CD4-positive, CD25-positive, alpha-beta regulatory T cell (primary cell): Measurements from ENCODE around the gene COASY. TPM values are rescaled to one million over a fixed set of nuclear protein-coding genes. Genes with fewer than 3 reads are reported as not detected.

ENCODE experiments used
- ATAC-seq, 2 donors: fragments of 150-1000 bp; cut with Tn5 transposase; one replicate each; pipeline ENCODE4 v1.10.0; 2021; ENCODE audit warnings: low read depth in 2 of 2, moderate number of reproducible peaks in 2 of 2, moderate library complexity in 1 of 2
- DNase-seq, 3 donors: peaks; one replicate each; pipeline versions ENCODE4 v3.0.0 to v3.0.0-alpha.2; 2012 to 2022; ENCODE audit warnings: mixed read lengths in 1 of 3
- H3K27ac ChIP-seq: one replicate; pipeline ENCODE4 v1.7.0; 2013; ENCODE audit warnings: mild to moderate bottlenecking, low read length; ENCODE audit not compliant: insufficient read depth, poor library complexity, severe bottlenecking
- H3K27me3 ChIP-seq: one replicate; pipeline ENCODE4 v1.7.0; 2013; ENCODE audit warnings: low read length; ENCODE audit not compliant: control insufficient read depth, insufficient read depth
- H3K36me3 ChIP-seq: one replicate; pipeline ENCODE4 v1.7.0; 2013; ENCODE audit warnings: mild to moderate bottlenecking, low read length, moderate library complexity; ENCODE audit not compliant: control insufficient read depth, insufficient read depth
- H3K4me1 ChIP-seq: 2 replicates; pipeline ENCODE4 v1.7.0; 2013; ENCODE audit warnings: mild to moderate bottlenecking, low read length; ENCODE audit not compliant: insufficient read depth, control insufficient read depth, poor library complexity, severe bottlenecking
- H3K4me3 ChIP-seq: one replicate; pipeline ENCODE4 v1.7.0; 2013; ENCODE audit warnings: low read depth, mild to moderate bottlenecking, low read length, moderate library complexity
- H3K9me3 ChIP-seq, 2 experiments: 1 replicate in 1 of 2; 2 replicates in 1 of 2; pipeline ENCODE4 v1.7.0; 2013; ENCODE audit warnings: low read length in 2 of 2, mild to moderate bottlenecking in 1 of 2, moderate library complexity in 1 of 2; ENCODE audit not compliant: control insufficient read depth in 2 of 2
- H3K27ac Mint-ChIP-seq, 3 donors: one replicate each; pipeline ENCODE4 v1.8.0; 2020 to 2022; ENCODE audit warnings: mild to moderate bottlenecking in 3 of 3, mixed read lengths in 3 of 3, moderate library complexity in 2 of 3
- H3K27me3 Mint-ChIP-seq: one replicate; pipeline ENCODE4 v1.8.0; 2022; ENCODE audit warnings: mild to moderate bottlenecking, mixed read lengths
- H3K36me3 Mint-ChIP-seq: one replicate; pipeline ENCODE4 v1.8.0; 2020; ENCODE audit warnings: mixed read lengths
- H3K4me1 Mint-ChIP-seq, 4 donors: one replicate each; pipeline ENCODE4 v1.8.0; 2020 to 2022; ENCODE audit warnings: mixed read lengths in 4 of 4, mild to moderate bottlenecking in 1 of 4
- H3K4me3 Mint-ChIP-seq, 4 donors: one replicate each; pipeline ENCODE4 v1.8.0; 2020 to 2022; ENCODE audit warnings: mild to moderate bottlenecking in 4 of 4, mixed read lengths in 4 of 4, moderate library complexity in 3 of 4
- H3K9me3 Mint-ChIP-seq, 7 donors: one replicate each; pipeline ENCODE4 v1.8.0; 2020 to 2022; ENCODE audit warnings: mixed read lengths in 7 of 7, mild to moderate bottlenecking in 3 of 7, moderate library complexity in 2 of 7
- polyA plus RNA-seq, 4 donors: library from polyadenylated mRNA; unstranded; fragments of 300-500 nt; fragmentation: Illumina TruSeq; gene quantifications; one replicate each; pipeline ENCODE4 v1.2.3, GENCODE V29; 2021
- total RNA-seq: library from RNA; stranded (reverse); gene quantifications from one replicate; pipeline ENCODE4 v1.2.3, GENCODE V29; 2022

The COASY gene
- total and polyA plus RNA-seq, 5 donors from 2014 or later, result 41.6 to 56.1 (median 48.7) TPM

DNA sequence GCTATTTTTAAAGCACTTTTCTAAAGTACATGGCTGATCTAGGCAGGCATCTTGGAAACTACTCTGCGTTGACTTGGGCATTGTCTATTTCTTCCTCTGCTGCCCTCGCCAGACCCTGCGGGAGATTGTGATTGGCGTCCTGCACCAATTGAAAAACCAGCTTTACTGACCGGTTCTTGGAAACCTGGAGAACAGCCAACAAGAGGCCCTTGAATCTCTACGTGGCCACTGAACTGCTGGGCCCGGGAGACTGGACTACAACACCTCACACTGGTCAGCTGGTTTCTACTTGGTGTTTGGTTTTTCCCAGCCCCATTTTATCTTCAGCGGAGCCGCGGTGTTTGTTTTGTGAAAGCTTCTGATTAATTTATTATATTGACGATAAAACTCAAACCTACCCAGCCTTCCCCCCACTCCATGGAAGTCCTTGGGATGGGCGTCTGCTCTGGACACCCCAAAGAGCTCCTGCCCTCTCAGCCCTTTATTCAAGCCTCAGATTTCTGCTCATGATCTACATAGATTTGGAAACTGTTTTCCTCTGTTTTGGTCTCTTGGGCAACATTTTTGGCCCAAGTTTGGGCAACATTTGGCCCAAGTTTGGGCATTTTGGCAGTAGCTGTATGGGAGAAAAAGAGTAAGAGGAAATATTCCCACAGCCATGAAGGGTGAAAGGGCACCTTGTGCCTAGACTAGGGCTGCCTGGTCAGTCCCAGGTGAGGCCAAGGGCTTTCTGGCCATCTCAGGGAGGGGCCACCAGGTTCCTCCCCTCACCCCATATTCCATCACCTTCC, 9.7 kb downstream of the COASY start:
- H3K9me3 ChIP-seq, result no peaks in the 10 kb centered on the region
- Mint-ChIP-seq H3K9me3 (no peaks in the 10 kb centered on the region), H3K4me1 (peaks cover 9 to 44% (median 24%) of the 10 kb centered on the region in 4 donors), H3K4me3 (peak overlapping the region in 2 of 4 donors; percentile 47 to 83), H3K27me3 (no peaks in the 10 kb centered on the region), H3K36me3 (peaks cover 31% of the 10 kb centered on the region), H3K27ac (no peak overlapping the region)
- H3K4me3 ChIP-seq, result no peak overlapping the region
- no peak overlapping the region for H3K27ac ChIP-seq
- H3K4me1 ChIP-seq, result peaks cover 22% of the 10 kb centered on the region
- H3K27me3 ChIP-seq, result no peaks in the 10 kb centered on the region
- no peak for ATAC-seq
- no peak for DNase-seq
- peaks cover 66% of the 10 kb centered on the region for H3K36me3 ChIP-seq

DNA sequence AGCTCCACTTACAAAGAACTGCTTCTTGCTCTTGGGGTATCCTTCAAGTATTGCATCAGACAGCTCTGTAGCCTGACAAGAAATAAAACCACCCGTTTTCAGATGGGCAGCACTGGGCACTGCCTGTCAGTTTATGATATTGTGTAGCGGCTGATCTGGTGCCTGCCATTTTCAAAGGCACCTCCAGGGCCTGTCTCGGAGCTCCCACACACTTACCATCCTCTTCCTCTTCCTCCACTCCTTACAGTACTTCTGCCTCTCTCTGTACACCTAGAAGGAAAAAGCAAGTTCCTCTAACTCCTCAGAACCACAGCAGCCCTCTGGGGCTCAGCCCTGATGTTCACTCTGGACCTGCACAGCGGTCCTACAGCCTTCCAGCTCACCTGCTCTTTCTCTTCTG, 11.1 kb downstream of the COASY start:
- Histone ChIP-seq H3K9me3 (no peaks in the 10 kb centered on the region), H3K36me3 (peaks cover 66% of the 10 kb centered on the region), H3K27me3 (no peaks in the 10 kb centered on the region), H3K4me3 (no peak overlapping the region), H3K4me1 (peaks cover 24% of the 10 kb centered on the region), H3K27ac (no peak overlapping the region)
- H3K4me3 Mint-ChIP-seq, result no peak overlapping the region
- no peaks in the 10 kb centered on the region for H3K9me3 Mint-ChIP-seq
- peak overlapping the region in 1 of 3 donors; percentile 16 for H3K27ac Mint-ChIP-seq
- H3K27me3 Mint-ChIP-seq, result no peaks in the 10 kb centered on the region
- no peak for ATAC-seq
- no peak for DNase-seq
- peaks cover 31% of the 10 kb centered on the region for H3K36me3 Mint-ChIP-seq
- peaks cover 9 to 47% (median 30%) of the 10 kb centered on the region in 4 donors for H3K4me1 Mint-ChIP-seq

DNA sequence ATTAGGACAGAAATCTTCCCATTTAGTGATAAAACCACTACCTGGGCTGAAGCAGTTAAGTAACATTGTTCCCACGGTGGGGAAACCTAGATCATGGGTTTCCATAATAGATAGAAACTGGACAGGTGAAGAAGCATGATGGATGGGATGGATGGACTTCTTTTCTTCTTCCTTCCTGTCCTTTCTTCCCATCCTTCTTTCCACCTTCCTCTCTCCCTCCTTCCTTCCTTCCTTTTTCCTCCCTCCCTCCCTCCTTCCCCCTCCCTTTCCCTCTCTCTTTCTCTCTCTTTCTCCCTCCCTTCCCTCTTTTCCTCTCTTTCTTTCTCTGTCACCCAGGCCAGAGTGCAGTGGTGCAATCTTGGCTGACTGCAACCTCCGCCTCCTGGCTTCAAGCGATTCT, 12.5 kb downstream of the COASY start:
- Histone ChIP-seq H3K9me3 (no peaks in the 10 kb centered on the region), H3K27me3 (no peaks in the 10 kb centered on the region), H3K4me3 (no peak overlapping the region), H3K4me1 (peaks cover 19% of the 10 kb centered on the region), H3K36me3 (peaks cover 54% of the 10 kb centered on the region), H3K27ac (no peak overlapping the region)
- Mint-ChIP-seq H3K4me3 (no peak overlapping the region), H3K27me3 (no peaks in the 10 kb centered on the region), H3K9me3 (no peaks in the 10 kb centered on the region), H3K36me3 (peaks cover 31% of the 10 kb centered on the region), H3K27ac (no peak overlapping the region), H3K4me1 (peaks cover 9 to 43% (median 28%) of the 10 kb centered on the region in 4 donors)
- ATAC-seq (no peak), DNase-seq (no peak)

DNA sequence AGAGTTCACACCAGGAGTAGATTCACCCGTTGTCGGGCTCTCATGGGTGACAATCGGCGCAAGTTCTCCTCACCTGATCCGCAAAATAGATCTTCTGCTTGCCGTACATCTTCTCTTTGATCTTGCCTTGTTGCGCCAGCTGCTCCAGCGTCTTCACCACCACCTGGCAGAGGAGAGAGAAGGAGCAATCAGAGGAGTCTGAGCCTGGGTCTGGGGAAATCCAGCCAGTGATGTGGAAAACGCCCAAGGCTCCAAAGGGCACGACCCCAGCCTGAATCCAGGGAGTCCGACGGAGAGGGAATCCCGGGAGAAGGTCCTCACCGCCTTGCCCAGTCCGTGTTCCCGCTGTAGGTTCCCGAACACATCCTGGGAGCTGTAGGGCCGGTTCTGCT, 15.2 kb downstream of the COASY start:
- no peaks in the 10 kb centered on the region for H3K27me3 ChIP-seq
- H3K9me3 Mint-ChIP-seq, result no peaks in the 10 kb centered on the region
- ATAC-seq, result no peak

DNA sequence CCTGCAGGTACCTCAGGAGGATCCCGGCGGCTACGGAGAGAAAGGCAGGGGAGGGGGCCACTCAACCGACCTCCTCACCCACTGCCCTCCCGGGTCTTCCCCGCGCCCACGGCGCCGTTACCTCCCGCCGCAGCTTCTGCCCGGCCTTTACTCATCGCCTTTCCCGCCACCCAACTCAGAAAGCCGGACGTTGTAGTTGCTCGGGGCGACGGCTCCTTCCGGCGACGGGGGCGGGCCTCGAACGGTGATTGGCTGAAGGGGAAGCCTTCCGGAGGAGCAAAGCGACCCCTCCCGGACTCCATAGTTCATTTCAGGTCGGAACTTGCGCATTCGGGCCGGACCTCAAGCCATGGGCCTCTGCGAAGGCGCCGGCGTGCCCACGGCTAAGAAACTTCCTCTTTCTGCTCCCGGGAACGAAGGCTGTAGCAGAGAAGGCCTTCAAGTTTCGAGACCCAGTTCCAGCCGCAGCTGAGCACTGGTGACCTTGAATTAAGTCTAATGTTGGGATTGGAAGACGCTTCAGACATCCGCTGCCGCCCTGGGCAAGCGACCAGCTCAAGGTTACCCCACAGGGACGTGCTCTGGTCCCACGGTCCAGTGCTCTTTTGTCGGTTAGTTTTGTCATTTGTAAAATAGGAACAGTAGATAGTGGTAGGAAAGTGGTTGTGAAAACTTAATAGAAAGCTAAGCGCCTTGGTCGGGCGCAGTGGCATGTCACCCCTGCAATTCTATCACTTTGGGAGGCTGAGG, 15.8 kb downstream of the COASY start, which contains the start of gene PSMC3IP:
TSS of gene PSMC3IP (minus strand) at position 198 of the 750 bp plus-strand sequence. CDS start at position 155, 43 bp downstream.
- peak; percentile 94 to 95 for ATAC-seq
- DNase-seq, result peak; percentile 88 to 95 (median 89)
- Histone ChIP-seq H3K9me3 (no peaks in the 10 kb centered on the region), H3K4me1 (peaks cover 19% of the 10 kb centered on the region), H3K36me3 (peaks cover 49% of the 10 kb centered on the region), H3K27ac (peak within 1 kb of the TSS; percentile 69), H3K4me3 (peak within 1 kb of the TSS; percentile 90), H3K27me3 (no peaks in the 10 kb centered on the region)
- Mint-ChIP-seq H3K9me3 (no peaks in the 10 kb centered on the region), H3K4me3 (peak within 1 kb of the TSS; percentile 87 to 99 (median 98)), H3K27ac (peak within 1 kb of the TSS; percentile 85 to 96 (median 96)), H3K27me3 (no peaks in the 10 kb centered on the region), H3K4me1 (peaks cover 9 to 35% (median 26%) of the 10 kb centered on the region in 4 donors), H3K36me3 (peaks cover 18% of the 10 kb centered on the region)

More for the DNA sequence above, 15.2 kb downstream of the COASY start:
- H3K36me3 ChIP-seq, result peaks cover 49% of the 10 kb centered on the region
- H3K9me3 ChIP-seq, result no peaks in the 10 kb centered on the region
- peak overlapping the region; percentile 69 for H3K27ac ChIP-seq
- Mint-ChIP-seq H3K36me3 (peaks cover 18% of the 10 kb centered on the region), H3K4me3 (peak overlapping the region; percentile 3 to 99 (median 92)), H3K4me1 (peaks cover 9 to 35% (median 26%) of the 10 kb centered on the region in 4 donors), H3K27ac (peak overlapping the region in 2 of 3 donors; percentile 85 to 94), H3K27me3 (no peaks in the 10 kb centered on the region)
- peaks cover 19% of the 10 kb centered on the region for H3K4me1 ChIP-seq
- DNase-seq, result peak in 1 of 3 donors; percentile 28
- peak overlapping the region; percentile 35 for H3K4me3 ChIP-seq

DNA sequence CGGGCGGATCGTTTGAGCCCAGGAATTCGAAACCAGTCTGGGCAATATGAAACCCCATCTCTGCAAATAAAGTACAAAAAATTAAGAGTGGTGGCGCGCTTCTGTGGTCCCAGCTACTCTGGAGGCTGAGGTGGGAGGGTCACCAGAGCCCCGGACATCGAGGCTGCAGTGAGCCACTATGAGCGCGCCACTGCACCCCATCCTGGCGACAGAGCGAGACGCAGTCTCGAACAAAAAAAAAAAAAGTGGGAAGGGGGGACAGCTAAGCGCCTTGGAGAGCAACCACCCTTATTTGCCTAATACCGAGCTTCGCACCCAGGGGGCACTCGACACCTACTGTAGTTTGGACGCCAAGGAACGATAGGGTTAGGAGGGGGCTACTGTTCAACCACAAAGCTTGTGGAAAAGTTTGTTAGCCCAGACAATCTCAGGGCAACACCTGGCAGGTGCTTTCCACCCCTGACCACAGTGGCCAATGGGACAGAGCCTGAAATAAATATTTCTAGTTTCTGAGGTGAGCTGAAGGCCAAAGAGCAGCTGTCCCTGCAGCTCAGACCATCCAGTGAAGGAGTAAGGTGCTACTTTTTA, 16.4 kb downstream of the COASY start:
- Histone ChIP-seq H3K4me3 (peak overlapping the region; percentile 90), H3K9me3 (no peaks in the 10 kb centered on the region), H3K27me3 (no peaks in the 10 kb centered on the region), H3K36me3 (peaks cover 49% of the 10 kb centered on the region), H3K4me1 (peaks cover 19% of the 10 kb centered on the region), H3K27ac (peak overlapping the region; percentile 69)
- H3K9me3 Mint-ChIP-seq, result no peaks in the 10 kb centered on the region
- ATAC-seq (peak; percentile 35 to 43), DNase-seq (peak; percentile 58 to 75 (median 62))
- H3K27ac Mint-ChIP-seq, result peak overlapping the region; percentile 85 to 96 (median 94)
- peaks cover 7 to 34% (median 25%) of the 10 kb centered on the region in 4 donors for H3K4me1 Mint-ChIP-seq
- H3K27me3 Mint-ChIP-seq, result no peaks in the 10 kb centered on the region
- H3K4me3 Mint-ChIP-seq, result peak overlapping the region; percentile 87 to 99 (median 98)
- H3K36me3 Mint-ChIP-seq, result peaks cover 21% of the 10 kb centered on the region

DNA sequence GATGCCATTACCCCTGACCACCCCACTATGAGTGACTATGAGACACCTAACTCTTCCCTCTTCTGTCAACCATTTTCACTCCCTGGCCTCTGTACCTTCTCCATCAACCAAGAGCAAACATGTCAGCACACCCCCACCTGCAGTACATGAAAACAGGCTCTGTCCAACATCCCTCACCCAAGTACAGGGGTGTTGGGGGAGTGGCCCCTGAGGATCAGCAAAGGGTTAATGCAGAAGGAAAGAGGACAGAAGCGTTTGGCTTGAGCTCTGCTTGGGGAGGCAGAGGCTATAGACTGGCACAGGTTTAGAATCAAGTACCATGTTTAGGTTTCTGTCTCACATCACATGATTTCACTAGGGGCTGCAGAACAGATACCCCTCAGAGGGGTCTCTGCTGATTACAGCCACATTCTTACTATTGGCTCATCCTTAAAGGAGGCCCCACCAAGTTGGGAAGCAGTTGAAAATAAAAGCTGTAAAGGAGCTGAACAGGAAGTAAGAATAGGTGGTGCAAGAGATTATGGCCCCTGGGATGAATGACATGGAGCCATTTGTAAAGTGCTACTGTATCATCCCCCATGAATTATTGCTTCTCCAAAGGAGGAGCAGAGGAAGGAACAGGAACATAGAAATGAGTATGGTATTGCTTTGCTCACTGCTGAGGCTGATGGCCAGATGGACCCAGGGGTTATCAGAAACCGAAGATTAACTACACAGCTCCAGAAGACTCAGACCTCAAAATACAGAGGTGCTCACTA, 18.0 kb downstream of the COASY start:
- peaks cover 51% of the 10 kb centered on the region for H3K36me3 ChIP-seq
- Mint-ChIP-seq H3K4me1 (peaks cover 4 to 33% (median 20%) of the 10 kb centered on the region in 4 donors), H3K4me3 (peak overlapping the region in 3 of 4 donors; percentile 56 to 70 (median 69)), H3K9me3 (no peaks in the 10 kb centered on the region), H3K36me3 (peaks cover 18% of the 10 kb centered on the region), H3K27me3 (no peaks in the 10 kb centered on the region), H3K27ac (peak overlapping the region; percentile 25 to 64 (median 58))
- ATAC-seq, result no peak
- H3K27me3 ChIP-seq, result no peaks in the 10 kb centered on the region
- no peaks in the 10 kb centered on the region for H3K9me3 ChIP-seq
- H3K27ac ChIP-seq, result no peak overlapping the region
- H3K4me1 ChIP-seq, result peaks cover 19% of the 10 kb centered on the region
- no peak for DNase-seq
- H3K4me3 ChIP-seq, result no peak overlapping the region
